HepG2 (cell line): ENCODE data around the gene ANKIB1. TPM values are rescaled to one million over a fixed set of nuclear protein-coding genes. Genes with fewer than 3 reads are reported as not detected.

ENCODE experiments used
- CBX1 ChIP-seq: IDR thresholded peaks from one replicate; pipeline ENCODE4 v1.6.1; 2016; ENCODE audit warnings: antibody characterized with exemption, low read depth
- ELK4 ChIP-seq: sonication (generic); formaldehyde crosslinking; IDR thresholded peaks from 2 replicates; pipeline ENCODE4 v1.9.0; 2021; ENCODE audit warnings: missing genetic modification reagents, borderline replicate concordance
- HDAC6 ChIP-seq: fragments of 200-600 bp; sonication (generic); IDR thresholded peaks from 2 replicates; pipeline ENCODE4 v1.7.0; 2017; ENCODE audit warnings: mild to moderate bottlenecking, antibody characterized with exemption, low read length, low read depth
- HES4 ChIP-seq: sonication (generic); formaldehyde crosslinking; IDR thresholded peaks from 2 replicates; pipeline ENCODE4 v1.9.0; 2021; ENCODE audit warnings: mild to moderate bottlenecking, missing genetic modification reagents, borderline replicate concordance
- KLF9 ChIP-seq: IDR thresholded peaks from 2 replicates; pipeline ENCODE4 v1.6.1; 2016; ENCODE audit warnings: low read depth
- MTERF4 ChIP-seq: sonication (generic); formaldehyde crosslinking; IDR thresholded peaks from 2 replicates; pipeline ENCODE4 v1.8.0; 2023; ENCODE audit warnings: mild to moderate bottlenecking, missing genetic modification reagents
- MYC ChIP-seq: sonication (generic); formaldehyde crosslinking; IDR thresholded peaks from 2 replicates; pipeline ENCODE4 v1.9.0; 2021; ENCODE audit warnings: missing genetic modification reagents, borderline replicate concordance
- MZF1 ChIP-seq: sonication (generic); formaldehyde crosslinking; IDR thresholded peaks from 2 replicates; pipeline ENCODE4 v1.8.1; 2023; ENCODE audit warnings: mild to moderate bottlenecking, missing genetic modification reagents, borderline replicate concordance
- NFKB2 ChIP-seq: sonication (generic); formaldehyde crosslinking; IDR thresholded peaks from 2 replicates; pipeline ENCODE4 v1.4.0; 2020; ENCODE audit warnings: missing genetic modification reagents, borderline replicate concordance
- RBFOX2 ChIP-seq: fragments of 200-400 bp; formaldehyde crosslinking; IDR thresholded peaks from 2 replicates; pipeline ENCODE4 v1.6.1; 2017; ENCODE audit warnings: low read depth, mild to moderate bottlenecking, low read length
- SMAD1 ChIP-seq: sonication (generic); formaldehyde crosslinking; IDR thresholded peaks from 2 replicates; pipeline ENCODE4 v1.4.0; 2020; ENCODE audit warnings: missing genetic modification reagents, low read depth, mild to moderate bottlenecking, borderline replicate concordance
- SMARCE1 ChIP-seq: fragments of 450-650 bp; IDR thresholded peaks from 2 replicates; pipeline ENCODE4 v1.6.1; 2017; ENCODE audit warnings: borderline replicate concordance
- STAT5B ChIP-seq: sonication (generic); formaldehyde crosslinking; IDR thresholded peaks from 2 replicates; pipeline ENCODE4 v1.4.0; 2020; ENCODE audit warnings: missing genetic modification reagents
- ZBTB14 ChIP-seq: sonication (generic); formaldehyde crosslinking; IDR thresholded peaks from 2 replicates; pipeline ENCODE4 v1.4.0; 2020; ENCODE audit warnings: missing genetic modification reagents
- ZBTB26 ChIP-seq: IDR thresholded peaks from 2 replicates; pipeline ENCODE4 v1.6.1; 2016; ENCODE audit warnings: missing compliant biosample characterization, missing genetic modification reagents, borderline replicate concordance
- ZFY ChIP-seq: sonication (generic); formaldehyde crosslinking; IDR thresholded peaks from 2 replicates; pipeline ENCODE4 v1.4.0; 2020; ENCODE audit warnings: missing genetic modification reagents
- ZNF10 ChIP-seq: sonication (generic); formaldehyde crosslinking; IDR thresholded peaks from 2 replicates; pipeline ENCODE4 v1.4.0; 2020; ENCODE audit warnings: mild to moderate bottlenecking, low read depth, missing genetic modification reagents, borderline replicate concordance
- ZNF205 ChIP-seq: IDR thresholded peaks from 2 replicates; pipeline ENCODE4 v1.6.1; 2018; ENCODE audit warnings: missing biosample characterization, missing genetic modification reagents
- ZNF253 ChIP-seq: sonication (generic); formaldehyde crosslinking; IDR thresholded peaks from 2 replicates; pipeline ENCODE4 v1.8.0; 2022; ENCODE audit warnings: mild to moderate bottlenecking, missing genetic modification reagents, borderline replicate concordance
- ZNF296 ChIP-seq: sonication (generic); formaldehyde crosslinking; conservative IDR thresholded peaks from 2 replicates; pipeline ENCODE4 v1.5.0; 2020; ENCODE audit warnings: mild to moderate bottlenecking, missing genetic modification reagents
- ZNF501 ChIP-seq: sonication (generic); formaldehyde crosslinking; IDR thresholded peaks from 2 replicates; pipeline ENCODE4 v1.5.1; 2020; ENCODE audit warnings: mild to moderate bottlenecking, moderate library complexity, missing genetic modification reagents
- ZNF557 ChIP-seq: sonication (generic); formaldehyde crosslinking; IDR thresholded peaks from 2 replicates; pipeline ENCODE4 v1.4.0; 2020; ENCODE audit warnings: missing genetic modification reagents
- ZNF563 ChIP-seq: sonication (generic); formaldehyde crosslinking; IDR thresholded peaks from 2 replicates; pipeline ENCODE4 v1.8.0; 2022; ENCODE audit warnings: mild to moderate bottlenecking, moderate library complexity, missing genetic modification reagents
- ZNF614 ChIP-seq: IDR thresholded peaks from 2 replicates; pipeline ENCODE4 v1.6.1; 2018; ENCODE audit warnings: missing biosample characterization, missing genetic modification reagents, inconsistent platforms, borderline replicate concordance
- ZNF788 ChIP-seq: sonication (generic); formaldehyde crosslinking; IDR thresholded peaks from 2 replicates; pipeline ENCODE4 v1.5.0; 2020; ENCODE audit warnings: mild to moderate bottlenecking, missing genetic modification reagents, borderline replicate concordance
- polyA plus RNA-seq, 8 experiments: library from polyadenylated mRNA; depleted of rRNA in 3 of 8; stranded (reverse) in 7 of 8; unstranded in 1 of 8; fragments of >200 nt; fragmentation: Illumina TruSeq in 4 of 8; extraction: Trizol in 4 of 8; gene quantifications; 2 replicates each; pipeline versions ENCODE4 v1.2.1 to v1.2.3, GENCODE V29; 2011 to 2016; ENCODE audit warnings: low read depth in 4 of 8, missing spikeins in 1 of 8, mixed read lengths in 1 of 8; ENCODE audit not compliant: insufficient read depth in 1 of 8
- total RNA-seq, 5 experiments: library from RNA; depleted of rRNA; stranded (reverse); fragments of >200 nt; fragmentation: Illumina TruSeq; extraction: Trizol; gene quantifications; 2 replicates each; pipeline ENCODE4 v1.2.3, GENCODE V29; 2016; ENCODE audit warnings: low read depth in 1 of 5

ANKIB1 gene
- total and polyA plus RNA-seq, 2 of the 13 experiments (the other 11 are each of a cell fraction or from before 2014, with no cell fraction given): 28.7 to 29.6 TPM

- TF ChIP-seq NFKB2 (CRISPR knock-in tag) (peak; percentile 76; the same call in 1 of the 2 replicates), KLF9 (CRISPR knock-in tag) (no peak), STAT5B (no peak), ZNF253 (peak; percentile 80; the same call in 1 of the 2 replicates), ZNF205 (CRISPR knock-in tag) (peak; percentile 67; the same call in 1 of the 2 replicates), ZNF557 (CRISPR knock-in tag) (no peak), ZFY (CRISPR knock-in tag) (peak; percentile 96), ZBTB26 (CRISPR knock-in tag) (peak; percentile 45; the same call in 1 of the 2 replicates), HDAC6 (no peak), HES4 (no peak), SMAD1 (peak; percentile 40; the same call in 1 of the 2 replicates), ZNF501 (CRISPR knock-in tag) (peak; percentile 93), ZNF788 (CRISPR knock-in tag) (peak; percentile 78; the same call in 1 of the 2 replicates), ELK4 (CRISPR knock-in tag) (no peak), ZNF296 (CRISPR knock-in tag) (peak; percentile 73; the same call in 1 of the 2 replicates), MZF1 (no peak), ZBTB14 (CRISPR knock-in tag) (0 out of 2 replicates have a peak, but pooled peaks have one; percentile 23), ZNF10 (CRISPR knock-in tag) (no peak), RBFOX2 (peak; percentile 98), MTERF4 (CRISPR knock-in tag) (0 out of 2 replicates have a peak, but pooled peaks have one; percentile 27), ZNF563 (peak; percentile 47; the same call in 1 of the 2 replicates), MYC (CRISPR knock-in tag) (peak; percentile 79), SMARCE1 (no peak), ZNF614 (CRISPR knock-in tag) (peak; percentile 54; the same call in 1 of the 2 replicates), CBX1 (no peak)
Measured at GRCh38 chr7:92447345-92448204, 201.8 kb downstream of the ANKIB1 start, which contains the start of gene GATAD1 (continued).
